Lower lobe of right lung (tissue), 2 donors: ENCODE results near the gene WAC. TPM values are rescaled to one million over a fixed set of nuclear protein-coding genes. Genes with fewer than 3 reads are reported as not detected.
"Not testable (repeated sequence)": the region's sequence is repeated elsewhere in the genome, so short reads cannot be mapped to it uniquely, and the experiment has no call there.

Experiments used
- ATAC-seq, 2 donors: fragments of 200-7000 bp; cut with Tn5 transposase; one replicate each; pipeline ENCODE4 v1.9.1; 2020 to 2022; ENCODE audit warnings: mild to moderate bottlenecking in 2 of 2, moderate library complexity in 2 of 2
- DNase-seq: peaks from one replicate; pipeline ENCODE4 v3.0.0-alpha.2; 2020
- H3K27ac ChIP-seq: fragments of 200-600 bp; one replicate; pipeline ENCODE4 v1.8.0; 2022
- H3K27me3 ChIP-seq: fragments of 200-600 bp; one replicate; pipeline ENCODE4 v1.8.0; 2022; ENCODE audit warnings: low read depth
- H3K36me3 ChIP-seq: fragments of 200-600 bp; one replicate; pipeline ENCODE4 v1.8.0; 2022; ENCODE audit warnings: mild to moderate bottlenecking
- H3K4me1 ChIP-seq: fragments of 200-600 bp; one replicate; pipeline ENCODE4 v1.8.0; 2022
- H3K4me3 ChIP-seq: fragments of 200-600 bp; one replicate; pipeline ENCODE4 v1.8.0; 2022; ENCODE audit warnings: mild to moderate bottlenecking
- H3K9me3 ChIP-seq: fragments of 200-600 bp; one replicate; pipeline ENCODE4 v1.8.0; 2022
- intact Hi-C: fragments of 100-400 bp; cut with DNase I; formaldehyde crosslinking; loops from one replicate; pipeline ENCODE4 v1.11.0; 2022
- total RNA-seq: library from RNA; stranded (reverse); fragmentation: NEBNext Ultra II Directional; extraction: Animal tissue kit (Norgen Biotek cat#: 25700); gene quantifications from one replicate; pipeline ENCODE4 v1.2.1, GENCODE V29; 2021
- TF ChIP-seq, protein P1 (sequence below): fragments of 200-600 bp; IDR thresholded peaks from one replicate; pipeline ENCODE4 v1.8.0; 2022; ENCODE audit warnings: antibody characterized with exemption, mild to moderate bottlenecking
- donor health status: DM: no; HTN: yes; CAD: no; lungs with severe emphysema.

WAC gene
- total RNA-seq, 1 donor from 2014 or later: 123 TPM

DNA sequence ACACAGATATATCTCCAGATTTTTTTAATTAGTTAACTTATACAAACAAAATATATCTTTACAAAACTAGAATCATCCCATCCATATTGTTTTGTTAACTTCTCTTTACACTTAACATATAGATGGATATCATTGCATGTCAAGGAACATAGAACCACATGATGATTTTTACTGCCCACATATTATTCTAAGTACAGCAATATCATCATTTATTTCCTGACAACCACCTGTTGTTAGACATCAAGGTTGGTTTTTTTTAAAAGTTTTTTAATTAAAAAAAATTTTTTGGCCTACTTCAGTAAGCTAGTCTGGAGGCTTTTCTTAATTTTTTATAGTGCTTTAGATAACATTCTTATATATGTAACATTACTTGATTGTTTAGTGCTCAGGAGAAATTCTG lies 105.5 kb downstream of the WAC start:
- TF ChIP-seq, protein P1, sequence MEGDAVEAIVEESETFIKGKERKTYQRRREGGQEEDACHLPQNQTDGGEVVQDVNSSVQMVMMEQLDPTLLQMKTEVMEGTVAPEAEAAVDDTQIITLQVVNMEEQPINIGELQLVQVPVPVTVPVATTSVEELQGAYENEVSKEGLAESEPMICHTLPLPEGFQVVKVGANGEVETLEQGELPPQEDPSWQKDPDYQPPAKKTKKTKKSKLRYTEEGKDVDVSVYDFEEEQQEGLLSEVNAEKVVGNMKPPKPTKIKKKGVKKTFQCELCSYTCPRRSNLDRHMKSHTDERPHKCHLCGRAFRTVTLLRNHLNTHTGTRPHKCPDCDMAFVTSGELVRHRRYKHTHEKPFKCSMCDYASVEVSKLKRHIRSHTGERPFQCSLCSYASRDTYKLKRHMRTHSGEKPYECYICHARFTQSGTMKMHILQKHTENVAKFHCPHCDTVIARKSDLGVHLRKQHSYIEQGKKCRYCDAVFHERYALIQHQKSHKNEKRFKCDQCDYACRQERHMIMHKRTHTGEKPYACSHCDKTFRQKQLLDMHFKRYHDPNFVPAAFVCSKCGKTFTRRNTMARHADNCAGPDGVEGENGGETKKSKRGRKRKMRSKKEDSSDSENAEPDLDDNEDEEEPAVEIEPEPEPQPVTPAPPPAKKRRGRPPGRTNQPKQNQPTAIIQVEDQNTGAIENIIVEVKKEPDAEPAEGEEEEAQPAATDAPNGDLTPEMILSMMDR: no peak
- no peak overlapping the region for H3K27ac ChIP-seq
- no peak overlapping the region for H3K4me3 ChIP-seq
- no peaks in the 10 kb centered on the region for H3K4me1 ChIP-seq
- H3K27me3 ChIP-seq: no peaks in the 10 kb centered on the region
- ATAC-seq (no peak), DNase-seq (no peak)
- H3K36me3 ChIP-seq: no peaks in the 10 kb centered on the region
- H3K9me3 ChIP-seq: peaks cover 10% of the 10 kb centered on the region
- intact Hi-C loops: no loop called here

DNA sequence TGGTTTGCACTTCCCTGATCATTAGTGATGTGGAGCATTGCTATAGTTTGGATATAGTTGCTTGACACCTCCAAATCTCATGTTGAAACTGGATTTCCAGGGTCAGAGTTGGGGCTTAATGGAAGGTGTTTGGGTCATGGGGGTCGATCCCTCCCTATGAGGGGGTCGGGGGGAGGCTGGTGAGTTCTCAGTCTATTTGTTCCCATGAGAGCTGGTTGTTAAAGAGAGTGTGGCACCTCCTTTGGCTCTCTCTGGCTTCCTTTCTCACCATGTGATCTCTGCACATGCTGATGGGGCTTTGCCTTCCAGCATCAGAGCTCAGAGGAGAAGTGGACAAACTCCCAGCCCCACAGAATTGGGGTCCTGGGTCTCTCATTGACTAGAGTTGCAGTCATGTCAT lies 107.6 kb downstream of the WAC start:
- DNase-seq (no peak), ATAC-seq (no peak)

DNA sequence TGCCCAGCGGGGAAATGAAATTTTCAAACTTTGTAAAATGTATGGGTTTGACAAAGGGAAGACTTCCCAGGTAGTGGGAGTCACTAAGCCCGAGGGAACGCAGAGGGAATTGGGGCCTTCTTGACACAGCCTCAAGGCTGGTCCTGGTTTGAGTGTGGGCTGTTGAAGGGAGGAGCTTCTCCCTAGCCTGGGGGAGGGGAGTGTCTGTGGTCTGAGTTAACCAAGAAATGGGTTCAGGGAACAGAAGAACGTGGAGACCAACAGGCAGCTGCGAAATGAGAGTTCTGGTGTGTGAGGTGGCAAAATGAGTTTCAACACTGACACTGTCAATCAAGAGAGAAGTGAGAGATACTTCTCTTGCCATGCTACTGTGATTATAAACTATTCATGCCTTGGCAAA lies 111.7 kb downstream of the WAC start:
- Histone ChIP-seq H3K27ac (no peak overlapping the region), H3K4me1 (no peaks in the 10 kb centered on the region), H3K27me3 (no peaks in the 10 kb centered on the region), H3K4me3 (no peak overlapping the region), H3K36me3 (no peaks in the 10 kb centered on the region), H3K9me3 (no peaks in the 10 kb centered on the region)
- intact Hi-C loops: no loop called here
- TF ChIP-seq, protein P1: no peak
- DNase-seq (no peak), ATAC-seq (no peak)

More for the DNA sequence above, 107.6 kb downstream of the WAC start:
- intact Hi-C loops: no loop called here
- H3K4me3 ChIP-seq: no peak overlapping the region
- H3K4me1 ChIP-seq: no peaks in the 10 kb centered on the region
- H3K27me3 ChIP-seq: no peaks in the 10 kb centered on the region
- peaks cover 10% of the 10 kb centered on the region for H3K9me3 ChIP-seq
- no peak overlapping the region for H3K27ac ChIP-seq
- H3K36me3 ChIP-seq: no peaks in the 10 kb centered on the region
- TF ChIP-seq, protein P1: no peak

DNA sequence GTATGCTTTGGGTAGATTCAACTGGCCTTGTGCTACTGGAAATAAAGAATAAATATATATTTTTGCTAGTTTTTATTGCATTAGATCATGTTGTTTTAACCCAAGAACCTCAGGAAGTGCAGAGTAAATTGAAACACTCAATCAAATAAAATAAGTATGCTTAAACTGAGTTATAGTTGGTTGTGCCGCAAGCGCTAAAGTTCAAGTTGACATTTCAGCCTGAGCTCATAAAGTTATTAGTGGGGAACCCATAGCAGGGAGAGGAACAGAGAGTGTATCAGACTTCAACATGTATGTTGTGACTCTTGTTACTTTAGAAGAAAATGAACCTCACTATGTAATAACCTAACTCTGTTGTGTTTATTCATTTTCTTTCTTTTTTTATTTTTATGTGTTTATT lies 119.2 kb downstream of the WAC start:
- TF ChIP-seq, protein P1: no peak
- H3K36me3 ChIP-seq: no peaks in the 10 kb centered on the region
- H3K27me3 ChIP-seq: no peaks in the 10 kb centered on the region
- H3K4me3 ChIP-seq: no peak overlapping the region
- no peak overlapping the region for H3K27ac ChIP-seq
- H3K4me1 ChIP-seq: no peaks in the 10 kb centered on the region
- intact Hi-C loops: no loop called here
- no peaks in the 10 kb centered on the region for H3K9me3 ChIP-seq
- ATAC-seq: no peak
- no peak for DNase-seq

DNA sequence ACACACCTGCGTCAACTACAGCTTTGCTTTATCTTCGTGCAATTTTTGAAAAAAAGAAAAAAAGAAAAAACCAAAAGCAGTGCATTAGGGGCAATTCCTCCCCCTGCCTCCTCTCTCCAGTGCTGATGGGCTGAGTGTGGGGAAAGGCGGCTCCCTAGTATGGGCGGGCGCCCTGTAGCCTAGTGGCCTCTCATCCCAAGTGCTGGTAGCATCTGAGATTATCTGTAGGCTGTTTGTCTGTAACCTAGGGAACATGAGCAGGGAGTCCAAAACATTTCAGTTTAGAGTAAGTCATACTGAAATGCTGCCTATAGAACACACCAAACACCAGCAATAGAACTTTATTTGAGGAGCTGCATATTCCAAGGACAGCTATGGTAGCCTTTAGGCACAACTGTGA lies 119.8 kb downstream of the WAC start:
- DNase-seq (no peak), ATAC-seq (no peak)
- Histone ChIP-seq H3K4me3 (no peak overlapping the region), H3K36me3 (no peaks in the 10 kb centered on the region), H3K4me1 (no peaks in the 10 kb centered on the region), H3K27ac (no peak overlapping the region), H3K27me3 (no peaks in the 10 kb centered on the region), H3K9me3 (no peaks in the 10 kb centered on the region)
- intact Hi-C loops: no loop called here
- TF ChIP-seq, protein P1: no peak

DNA sequence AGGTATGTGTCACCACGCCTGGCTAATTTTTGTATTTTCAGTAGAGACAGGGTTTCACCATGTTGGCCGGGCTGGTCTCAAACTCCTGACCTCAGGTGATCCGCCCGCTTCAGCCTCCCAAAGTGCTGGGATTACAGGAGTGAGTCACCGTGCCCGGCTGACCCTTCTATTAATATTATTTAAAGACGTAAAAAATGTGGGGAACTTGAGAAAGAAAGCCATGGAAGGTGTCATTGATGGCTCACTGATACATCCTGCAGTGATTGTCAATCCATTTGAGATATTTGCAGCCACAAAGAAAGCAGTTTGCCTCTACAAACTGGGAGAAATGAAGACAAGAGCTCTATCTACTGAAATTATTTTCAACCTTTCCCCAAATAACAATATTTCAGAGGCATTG lies 125.9 kb downstream of the WAC start:
- H3K4me1 ChIP-seq, ATAC-seq, H3K4me3 ChIP-seq, H3K36me3 ChIP-seq, DNase-seq, H3K27ac ChIP-seq, H3K9me3 ChIP-seq, intact Hi-C loops, H3K27me3 ChIP-seq: not testable (repeated sequence)
